ENCODE measurements around the gene CNTROB.
A peak's percentile ranks its signal among the peaks of the same experiment; 100 is the strongest.

CNTROB gene

GRCh38 chr17:7931709-7932482 is at the start of gene CNTROB, which contains the start of gene TRAPPC1:
Gene CNTROB, plus strand, starts transcription at chr17:7932206. Its CDS starts 874 bp downstream, at chr17:7933080.
Gene TRAPPC1, minus strand, starts transcription at chr17:7931946. Its CDS starts 117 bp downstream, at chr17:7931829.
- DNase-seq (ENCODE audit: low read depth in 3 of 3): peak; percentile 99

DNA sequence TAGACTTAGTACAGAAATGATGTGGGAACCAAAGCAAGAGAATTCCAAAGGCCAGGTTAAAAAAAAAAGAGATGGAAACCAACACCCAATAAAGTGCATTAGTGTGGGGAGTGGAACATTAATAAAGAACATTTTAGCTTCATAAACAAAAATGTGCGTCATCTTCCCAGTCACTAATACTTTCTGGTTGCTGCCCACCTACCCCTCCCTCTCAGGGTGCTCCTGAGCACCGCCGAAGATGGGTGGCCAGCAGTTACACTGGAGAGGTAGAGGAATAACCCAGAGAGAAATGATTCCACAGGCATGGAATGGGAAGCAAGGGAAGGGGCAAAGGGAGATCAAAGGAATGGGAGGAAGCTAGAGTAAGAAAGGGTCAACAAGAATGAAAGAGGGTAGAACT is 49.4 kb upstream of the CNTROB start:
- DNase-seq (ENCODE audit: low read depth in 3 of 3): no peak

DNA sequence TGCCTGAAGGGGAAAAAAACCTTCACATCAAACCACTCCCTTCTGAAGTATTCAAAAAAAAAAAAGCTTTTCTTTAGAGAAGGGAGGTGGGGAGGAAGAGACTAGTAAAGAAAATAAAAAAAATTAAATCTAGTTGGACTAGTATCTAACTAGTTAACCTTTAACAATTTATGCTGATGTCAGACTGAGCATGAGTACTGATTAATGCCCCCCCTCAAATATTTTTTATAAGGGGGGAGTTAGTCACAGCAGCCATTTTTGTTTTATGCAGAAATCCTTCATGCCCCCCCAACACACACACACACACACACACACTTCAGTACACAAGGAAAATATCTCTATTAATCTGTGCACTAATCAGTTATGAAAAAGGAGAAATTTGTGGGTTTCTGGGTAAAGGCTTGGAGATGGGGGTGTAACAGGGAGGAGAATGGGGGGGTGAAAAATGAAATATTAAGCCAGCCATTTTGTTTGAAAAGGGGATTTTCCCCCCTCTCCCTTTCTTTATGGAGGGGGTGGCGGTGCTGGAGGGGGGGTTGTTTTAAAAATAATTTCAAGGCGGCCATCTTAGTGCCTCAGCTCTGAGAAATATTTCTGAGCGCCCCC is 48.1 kb upstream of the CNTROB start:
- DNase-seq (ENCODE audit: low read depth in 3 of 3): peak in 1 of 3 experiments; percentile 27

DNA sequence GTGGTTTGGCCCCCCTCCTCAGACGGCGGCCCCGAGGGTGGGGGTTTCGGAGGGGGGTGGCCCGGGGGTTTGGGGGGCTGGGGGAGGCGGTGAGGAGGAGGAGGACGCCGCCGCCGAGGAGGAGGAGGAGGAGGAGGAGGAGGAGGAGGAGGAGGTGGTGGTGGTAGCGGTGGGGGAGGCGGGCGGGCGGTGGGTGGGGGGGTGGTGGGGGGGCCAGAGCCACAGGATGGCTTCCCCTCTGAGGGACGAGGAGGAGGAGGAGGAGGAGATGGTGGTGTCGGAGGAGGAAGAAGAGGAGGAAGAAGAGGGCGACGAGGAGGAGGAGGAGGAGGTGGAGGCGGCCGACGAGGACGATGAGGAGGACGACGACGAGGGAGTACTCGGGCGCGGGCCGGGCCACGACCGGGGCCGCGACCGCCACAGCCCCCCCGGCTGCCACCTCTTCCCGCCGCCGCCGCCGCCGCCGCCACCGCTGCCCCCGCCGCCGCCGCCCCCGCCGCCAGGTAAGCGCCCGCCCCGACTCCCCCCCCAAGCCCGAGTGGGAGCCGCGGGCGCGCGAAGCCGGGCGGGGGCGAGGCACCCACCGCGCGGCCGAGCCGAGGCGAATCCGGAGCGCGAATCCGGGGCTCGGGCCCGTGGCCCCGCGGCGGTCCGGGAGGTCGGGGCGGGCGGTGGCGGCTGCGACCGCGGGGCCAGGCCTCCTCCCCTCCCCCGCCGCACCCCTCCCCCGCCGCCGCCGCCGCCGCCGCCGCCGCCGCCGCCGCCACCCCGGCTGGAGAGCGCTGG is 47.2 kb upstream of the CNTROB start:
- peak in 1 of 3 experiments; percentile 47 for DNase-seq (ENCODE audit: low read depth in 3 of 3)

DNA sequence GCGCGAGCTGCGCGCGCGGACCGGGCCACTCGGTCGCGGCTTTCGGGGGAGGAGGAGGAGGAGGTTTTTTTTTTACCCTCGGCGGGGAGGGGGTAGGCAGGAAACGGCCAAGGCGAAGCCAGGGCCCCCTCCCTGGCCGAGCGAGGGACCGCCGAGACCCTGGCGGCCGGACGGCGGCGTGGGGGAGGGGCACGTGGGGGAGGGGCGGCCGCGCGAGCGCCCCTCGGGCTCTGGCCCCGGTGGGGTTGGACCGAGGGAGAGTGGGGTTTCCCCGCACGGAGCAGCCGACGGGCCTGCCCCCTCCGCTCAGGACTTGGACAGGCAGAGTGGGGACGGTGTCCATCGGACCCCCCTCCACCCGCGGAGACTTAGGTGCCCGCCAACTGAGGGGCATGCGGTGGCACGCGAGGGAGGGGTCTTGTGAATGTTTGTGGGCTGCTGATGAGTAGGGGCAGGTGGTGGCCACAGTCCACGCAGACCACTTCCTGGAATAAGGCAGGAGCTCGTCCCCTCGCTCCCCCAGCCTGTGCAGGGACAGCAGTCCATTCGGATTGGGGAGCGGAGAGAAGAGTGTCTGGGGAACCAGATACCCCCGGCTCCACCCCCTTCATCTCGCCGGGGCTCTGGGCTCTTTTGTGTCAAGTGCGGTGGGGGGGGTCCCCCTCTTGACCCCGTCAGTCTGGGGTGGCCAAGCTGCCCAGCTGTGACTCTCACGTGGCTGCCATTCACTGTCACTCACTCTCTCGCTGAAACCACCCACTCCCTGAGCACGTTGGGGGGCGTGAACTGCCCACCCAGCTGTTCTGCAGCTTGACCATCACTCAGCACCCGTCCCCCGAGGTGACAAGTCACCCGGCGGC is 46.4 kb upstream of the CNTROB start:
- peak in 1 of 3 experiments; percentile 41 for DNase-seq (ENCODE audit: low read depth in 3 of 3)

DNA sequence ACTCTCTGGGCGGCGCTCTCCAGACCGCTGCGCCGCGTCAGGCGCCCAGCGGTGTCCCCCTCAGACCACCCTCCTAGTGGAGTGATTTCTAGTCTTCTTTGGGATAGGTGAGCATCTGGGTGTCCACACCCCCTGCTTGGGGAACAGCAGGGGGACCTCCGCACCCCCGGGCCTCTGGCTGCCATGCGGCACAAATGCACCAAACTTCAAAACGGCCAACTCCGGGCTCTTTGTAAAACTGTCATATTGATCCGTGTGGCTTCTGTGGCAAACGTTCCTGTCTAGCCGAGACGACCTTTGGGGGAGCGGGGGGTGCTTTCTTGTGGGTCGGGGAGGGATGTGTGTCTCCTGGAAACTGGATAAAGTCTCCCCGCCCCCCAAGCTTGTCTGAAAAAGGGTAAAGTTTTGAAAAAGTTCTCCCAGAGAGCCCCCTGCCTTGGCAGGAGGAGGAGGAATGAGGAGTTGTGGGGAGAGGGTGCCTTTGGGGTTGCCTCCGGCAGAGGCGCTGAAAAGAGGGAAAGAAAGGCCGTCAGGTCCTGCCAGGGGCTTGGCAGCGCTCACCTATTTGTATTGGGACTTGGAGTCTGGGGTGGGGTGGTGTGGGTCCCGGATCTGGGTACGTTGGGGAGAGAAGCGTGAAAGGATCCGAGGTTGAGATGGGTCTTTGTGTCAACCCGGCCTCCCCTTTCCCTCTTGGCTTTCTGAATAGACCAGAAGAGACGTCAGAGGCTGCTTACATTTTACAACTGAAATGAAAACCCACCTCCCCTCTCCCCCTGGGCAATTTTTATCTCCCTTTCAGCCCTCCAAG is 45.6 kb upstream of the CNTROB start:
- peak in 1 of 3 experiments; percentile 54 for DNase-seq (ENCODE audit: low read depth in 3 of 3)

DNA sequence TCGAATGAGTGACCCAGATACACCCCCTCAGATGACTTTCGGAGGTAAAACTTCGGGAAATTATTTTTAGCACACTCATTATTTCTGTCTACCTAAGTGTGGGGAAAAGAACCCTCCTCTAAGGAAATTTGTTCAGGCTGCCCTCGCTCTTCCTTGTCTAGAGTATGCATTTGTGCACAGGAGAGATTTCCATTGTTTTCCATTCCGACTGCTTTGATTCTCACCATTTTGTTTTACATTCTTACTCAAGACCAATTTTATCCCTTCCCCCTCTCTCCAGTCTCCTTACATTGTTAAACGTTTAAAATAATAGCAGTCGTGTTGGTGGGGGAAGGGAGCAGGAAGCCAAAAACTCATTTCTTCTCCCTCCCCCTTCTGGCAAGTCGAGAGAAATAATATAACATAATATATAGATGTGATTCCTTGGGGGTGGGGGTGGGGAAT is 44.9 kb upstream of the CNTROB start:
- no peak for DNase-seq (ENCODE audit: low read depth in 3 of 3)

- peak; percentile 81 to 89 (median 88) for DNase-seq (ENCODE audit: low read depth in 3 of 3)
These were observed 44.4 kb upstream of the CNTROB start for GRCh38 chr17:7887482-7888183.

- peak in 1 of 3 experiments; percentile 69 for DNase-seq (ENCODE audit: low read depth in 3 of 3)
These were observed 43.7 kb upstream of the CNTROB start, which contains the start of gene CHD3 for GRCh38 chr17:7888184-7888920. Gene CHD3, plus strand, starts transcription at chr17:7888789. Its CDS starts 212 bp downstream, at chr17:7889001.

DNA sequence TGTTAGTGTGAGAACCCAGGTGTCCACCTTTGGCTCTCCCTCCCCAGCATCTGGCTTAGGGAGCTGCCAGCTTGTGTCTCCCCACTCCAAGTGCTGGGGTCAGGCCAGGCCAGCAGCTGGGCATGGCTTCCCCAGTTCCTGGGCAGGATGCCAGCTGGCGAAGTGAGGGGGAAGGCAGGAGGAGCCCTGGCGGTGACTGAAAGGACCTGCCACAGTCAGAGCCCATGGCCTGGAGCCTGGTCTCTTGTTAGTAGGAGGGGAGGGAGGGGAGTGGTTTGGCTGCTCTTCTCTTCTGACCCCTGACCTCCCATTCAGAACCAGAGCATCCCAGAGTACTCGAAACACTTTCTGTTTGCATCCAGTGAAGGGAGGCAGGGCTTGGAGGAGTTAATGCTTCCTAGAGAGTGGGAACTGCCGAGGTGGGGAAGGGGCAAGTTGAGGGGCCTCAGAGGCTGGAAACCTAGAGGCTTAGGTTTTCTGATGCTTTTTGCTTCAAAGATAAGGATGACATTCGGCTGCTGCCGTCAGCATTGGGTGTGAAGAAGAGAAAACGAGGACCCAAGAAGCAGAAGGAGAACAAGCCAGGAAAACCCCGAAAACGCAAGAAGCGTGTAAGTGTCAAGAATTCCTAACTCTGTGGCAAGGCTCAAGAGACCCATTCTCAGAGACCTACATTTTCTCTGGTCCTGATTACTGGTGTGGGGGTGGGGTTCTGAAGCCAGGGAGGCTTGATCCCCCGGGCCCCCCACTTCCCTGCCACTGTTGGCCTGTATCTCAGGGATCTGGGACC is 42.6 kb upstream of the CNTROB start:
- peak in 1 of 3 experiments; percentile 34 for DNase-seq (ENCODE audit: low read depth in 3 of 3)

DNA sequence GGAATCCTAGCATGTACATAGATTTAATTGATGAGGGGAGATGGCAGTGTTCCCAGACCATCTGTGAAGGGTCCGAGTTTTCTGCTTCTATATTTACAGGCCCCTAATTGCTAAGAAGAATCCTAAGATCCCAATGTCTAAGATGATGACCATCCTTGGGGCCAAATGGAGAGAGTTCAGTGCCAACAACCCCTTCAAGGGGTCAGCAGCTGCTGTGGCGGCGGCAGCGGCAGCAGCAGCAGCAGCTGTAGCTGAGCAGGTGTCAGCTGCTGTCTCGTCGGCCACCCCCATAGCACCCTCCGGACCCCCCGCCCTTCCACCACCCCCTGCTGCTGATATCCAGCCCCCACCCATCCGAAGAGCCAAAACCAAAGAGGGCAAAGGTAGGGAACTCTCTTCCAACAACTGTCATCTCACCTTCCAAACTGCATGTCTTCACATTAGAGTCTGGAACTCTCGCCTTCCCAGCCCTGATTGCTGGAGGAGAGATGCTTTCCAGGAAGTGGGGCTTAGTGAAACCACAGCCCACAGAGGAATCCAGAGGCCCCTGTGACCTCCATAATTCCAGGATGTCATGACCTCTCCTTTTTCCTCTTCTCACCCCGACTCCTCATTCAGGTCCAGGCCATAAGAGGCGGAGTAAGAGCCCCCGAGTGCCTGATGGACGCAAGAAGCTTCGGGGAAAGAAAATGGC is 38.7 kb upstream of the CNTROB start:
- DNase-seq (ENCODE audit: low read depth in 3 of 3): no peak

- DNase-seq (ENCODE audit: low read depth in 3 of 3): no peak
These were observed 37.8 kb upstream of the CNTROB start for GRCh38 chr17:7894226-7894625.

DNA sequence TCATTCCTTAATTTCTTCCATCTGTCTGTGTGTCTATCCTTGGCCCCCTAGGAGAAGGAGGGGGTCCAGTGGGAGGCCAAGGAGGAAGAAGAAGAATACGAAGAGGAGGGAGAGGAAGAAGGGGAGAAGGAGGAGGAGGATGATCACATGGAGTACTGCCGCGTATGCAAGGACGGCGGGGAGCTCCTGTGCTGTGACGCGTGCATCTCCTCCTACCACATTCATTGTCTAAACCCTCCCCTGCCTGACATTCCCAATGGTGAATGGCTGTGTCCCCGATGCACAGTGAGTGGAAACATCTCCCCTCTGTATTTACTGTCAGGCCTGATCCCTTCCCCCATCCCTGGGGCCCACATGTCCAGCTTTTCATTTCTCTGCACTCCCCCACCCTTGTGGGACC is 37.1 kb upstream of the CNTROB start:
- DNase-seq (ENCODE audit: low read depth in 3 of 3): no peak

DNA sequence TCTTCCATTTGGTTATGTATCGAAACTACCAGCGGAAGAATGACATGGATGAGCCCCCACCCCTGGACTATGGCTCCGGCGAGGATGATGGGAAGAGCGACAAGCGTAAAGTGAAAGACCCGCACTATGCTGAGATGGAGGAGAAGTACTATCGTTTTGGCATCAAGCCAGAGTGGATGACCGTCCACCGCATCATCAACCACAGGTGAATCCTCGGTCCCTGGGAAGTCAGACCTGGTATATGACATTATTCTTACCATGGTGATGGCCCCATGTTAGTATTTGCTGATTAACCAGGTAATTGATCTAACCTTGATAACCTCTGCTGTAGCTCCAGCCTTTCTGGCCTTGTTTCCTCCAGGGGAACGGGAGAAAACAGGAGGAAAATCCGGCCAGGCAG is 34.9 kb upstream of the CNTROB start:
- no peak for DNase-seq (ENCODE audit: low read depth in 3 of 3)

DNA sequence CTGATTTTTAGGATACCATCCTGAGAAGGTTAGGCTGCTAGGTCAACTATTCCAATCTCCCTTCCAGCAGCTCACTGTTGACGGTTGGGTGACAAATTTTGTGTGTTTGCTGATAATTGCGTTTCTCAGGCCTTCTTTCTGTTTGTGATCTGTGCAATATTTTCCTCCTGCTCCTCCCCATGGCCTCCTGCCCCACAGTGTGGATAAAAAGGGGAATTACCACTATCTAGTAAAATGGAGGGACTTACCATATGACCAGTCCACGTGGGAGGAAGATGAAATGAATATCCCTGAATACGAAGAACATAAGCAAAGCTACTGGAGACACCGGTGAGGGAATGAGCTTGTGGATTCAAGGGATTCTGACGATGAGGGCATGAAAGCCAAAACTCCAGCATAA is 34.2 kb upstream of the CNTROB start:
- DNase-seq (ENCODE audit: low read depth in 3 of 3): no peak

DNA sequence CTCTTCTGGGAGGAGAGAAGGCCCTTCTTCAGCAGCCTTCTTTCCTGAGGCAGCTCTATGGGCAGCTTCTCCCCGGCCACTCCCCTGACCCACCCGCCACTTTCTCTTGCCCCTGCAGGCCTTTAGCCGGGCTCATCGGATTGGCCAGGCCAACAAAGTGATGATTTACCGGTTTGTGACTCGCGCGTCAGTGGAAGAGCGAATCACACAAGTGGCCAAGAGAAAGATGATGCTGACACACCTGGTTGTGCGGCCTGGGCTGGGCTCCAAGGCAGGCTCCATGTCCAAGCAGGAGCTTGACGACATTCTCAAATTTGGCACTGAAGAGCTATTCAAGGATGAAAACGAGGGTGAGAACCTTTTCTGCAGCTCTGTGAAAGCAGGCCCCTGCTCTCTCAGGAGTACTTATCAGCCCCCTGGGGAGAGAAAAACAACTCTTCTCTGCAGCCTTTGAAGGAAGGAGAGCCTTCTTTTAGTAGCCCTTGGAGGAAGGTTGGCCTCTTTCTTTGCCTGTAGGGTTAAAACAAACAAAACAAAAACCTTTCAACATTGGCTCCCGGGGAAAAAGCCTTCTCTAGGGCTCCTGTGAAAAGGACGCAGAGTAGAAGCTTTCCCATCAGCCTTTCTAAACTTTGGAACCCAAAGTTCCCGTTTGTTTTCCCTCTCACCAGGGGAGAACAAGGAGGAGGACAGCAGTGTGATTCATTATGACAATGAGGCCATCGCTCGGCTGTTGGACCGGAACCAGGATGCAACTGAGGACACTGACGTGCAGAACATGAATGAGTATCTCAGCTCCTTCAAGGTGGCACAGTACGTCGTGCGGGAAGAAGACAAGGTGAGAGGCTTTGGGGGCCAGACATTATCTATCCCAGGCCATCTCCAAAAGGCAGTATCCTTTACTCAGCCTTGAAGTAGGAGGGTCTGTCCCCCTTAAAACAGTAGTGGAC is 28.6 kb upstream of the CNTROB start:
- DNase-seq (ENCODE audit: low read depth in 3 of 3): no peak
